SK-N-SH (cell line): ENCODE data around the gene PDK4. TPM values are rescaled to one million over a fixed set of nuclear protein-coding genes. Genes with fewer than 3 reads are reported as not detected.

ENCODE experiments used
- CTCF ChIA-PET: fragments of 300-600, 350-600 bp; formaldehyde crosslinking; extraction: SDS; loops from one replicate; lab custom pipeline; 2021; lab: Yijun Ruan, JAX
- POLR2A ChIA-PET: fragments of 350-600 bp; sonication (Branson Sonifier 250); formaldehyde crosslinking; extraction: SDS; loops from one replicate; lab custom pipeline; 2020; ENCODE audit warnings: antibody characterized with exemption, inconsistent platforms; lab: Yijun Ruan, JAX
- DNase-seq: peaks from one replicate; pipeline ENCODE4 v3.0.0; 2012
- H2AFZ ChIP-seq: fragments of 200-600 bp; sonication (generic); 2 replicates; pipeline ENCODE4 v1.8.1; 2016; ENCODE audit warnings: antibody characterized with exemption, mild to moderate bottlenecking, low read depth
- H3F3A ChIP-seq: fragments of 200-600 bp; sonication (generic); replicated peaks from 2 replicates; pipeline ENCODE3; 2016; ENCODE audit warnings: antibody characterized with exemption, mild to moderate bottlenecking; ENCODE audit not compliant: insufficient read depth
- H3K27ac ChIP-seq, 2 experiments: fragments of 200-500 bp in 1 of 2; fragments of 200-600 bp in 1 of 2; sonication (Bioruptor generic) in 1 of 2; sonication (generic), shearing (Covaris generic) in 1 of 2; 2 replicates each; pipeline versions ENCODE4 v1.5.1 to v1.6.1; 2014 to 2016; ENCODE audit warnings: low read depth in 2 of 2, inconsistent platforms in 1 of 2, low read length in 1 of 2, mild to moderate bottlenecking in 1 of 2, mixed read lengths in 1 of 2
- H3K27me3 ChIP-seq: fragments of 200-600 bp; sonication (generic), shearing (Covaris generic); 2 replicates; pipeline ENCODE4 v1.6.1; 2016; ENCODE audit warnings: mixed run types; ENCODE audit not compliant: insufficient read depth
- H3K36me3 ChIP-seq, 2 experiments: fragments of 200-500 bp in 1 of 2; fragments of 200-600 bp in 1 of 2; sonication (Bioruptor generic) in 1 of 2; sonication (generic) in 1 of 2; replicated peaks in 1 of 2; 2 replicates each; pipeline versions ENCODE3 to v1.5.1; 2014 to 2016; ENCODE audit warnings: low read length in 1 of 2, mild to moderate bottlenecking in 1 of 2; ENCODE audit not compliant: insufficient read depth in 2 of 2, control insufficient read depth in 1 of 2
- H3K4me1 ChIP-seq, 2 experiments: fragments of 200-500 bp in 1 of 2; fragments of 200-600 bp in 1 of 2; sonication (Bioruptor generic) in 1 of 2; sonication (generic), shearing (Covaris generic) in 1 of 2; 2 replicates each; pipeline versions ENCODE4 v1.5.1 to v1.6.1; 2014 to 2016; ENCODE audit warnings: low read depth in 1 of 2, low read length in 1 of 2, mixed run types in 1 of 2; ENCODE audit not compliant: insufficient read depth in 2 of 2, control insufficient read depth in 1 of 2
- H3K4me2 ChIP-seq: fragments of 200-600 bp; sonication (generic), shearing (Covaris generic); 2 replicates; pipeline ENCODE4 v1.6.1; 2017; ENCODE audit warnings: mixed run types
- H3K4me3 ChIP-seq, 2 experiments: fragments of 200-500 bp in 1 of 2; fragments of 200-600 bp in 1 of 2; sonication (Bioruptor generic) in 1 of 2; sonication (generic), shearing (Covaris generic) in 1 of 2; 2 replicates each; pipeline versions ENCODE4 v1.5.1 to v1.8.1; 2014 to 2016; ENCODE audit warnings: low read depth in 2 of 2, inconsistent platforms in 1 of 2, low read length in 1 of 2, mild to moderate bottlenecking in 1 of 2, mixed read lengths in 1 of 2, moderate library complexity in 1 of 2
- H3K79me2 ChIP-seq: fragments of 200-600 bp; sonication (generic); 2 replicates; pipeline ENCODE4 v1.8.1; 2017; ENCODE audit warnings: mild to moderate bottlenecking; ENCODE audit not compliant: insufficient read depth
- H3K9ac ChIP-seq: fragments of 200-600 bp; sonication (generic); 2 replicates; pipeline ENCODE4 v1.6.1; 2017; ENCODE audit warnings: mixed run types
- H3K9me2 ChIP-seq: fragments of 200-600 bp; sonication (generic); 2 replicates; pipeline ENCODE4 v1.6.1; 2017; ENCODE audit warnings: mixed run types
- H3K9me3 ChIP-seq: fragments of 200-600 bp; sonication (generic); 2 replicates; pipeline ENCODE4 v1.6.1; 2017; ENCODE audit warnings: mixed run types, mild to moderate bottlenecking, moderate library complexity
- H4K20me1 ChIP-seq: fragments of 200-600 bp; sonication (generic); 2 replicates; pipeline ENCODE4 v1.6.1; 2017; ENCODE audit warnings: mild to moderate bottlenecking, mixed run types; ENCODE audit not compliant: insufficient read depth
- EP300 ChIP-seq, 2 experiments: IDR thresholded peaks; 2 replicates each; pipeline versions ENCODE4 v1.4.0 to v1.6.1; 2012; ENCODE audit warnings: borderline replicate concordance in 1 of 2, low read depth in 1 of 2, low read length in 1 of 2
- EZH2phosphoT487 ChIP-seq: fragments of 200-600 bp; sonication (generic); IDR thresholded peaks from 2 replicates; pipeline ENCODE4 v1.6.1; 2017; ENCODE audit warnings: low read depth, mixed run types, mild to moderate bottlenecking, antibody characterized with exemption, moderate library complexity, borderline replicate concordance
- GATA2 ChIP-seq: sonication (generic); formaldehyde crosslinking; IDR thresholded peaks from 2 replicates; pipeline ENCODE4 v1.5.0; 2020; ENCODE audit warnings: mild to moderate bottlenecking, missing genetic modification reagents
- MXI1 ChIP-seq: IDR thresholded peaks from 2 replicates; pipeline ENCODE4 v1.6.1; 2012; ENCODE audit warnings: mild to moderate bottlenecking, low read depth, low read length, improper control_type of control experiment
- REST ChIP-seq: IDR thresholded peaks from 2 replicates; pipeline ENCODE4 v1.6.1; 2012; ENCODE audit warnings: mild to moderate bottlenecking, low read depth, low read length, moderate library complexity
- RXRA ChIP-seq: IDR thresholded peaks from 2 replicates; pipeline ENCODE4 v1.4.0; 2012; ENCODE audit warnings: low read depth, mild to moderate bottlenecking, borderline replicate concordance
- SIN3A ChIP-seq: IDR thresholded peaks from 2 replicates; pipeline ENCODE4 v1.6.1; 2012; ENCODE audit warnings: low read depth, mild to moderate bottlenecking, low read length, moderate library complexity, borderline replicate concordance
- TEAD4 ChIP-seq: IDR thresholded peaks from 2 replicates; pipeline ENCODE4 v1.4.0; 2012; ENCODE audit warnings: mild to moderate bottlenecking, borderline replicate concordance; ENCODE audit not compliant: insufficient read depth
- YY1 ChIP-seq: IDR thresholded peaks from 2 replicates; pipeline ENCODE4 v1.4.0; 2012; ENCODE audit warnings: low read depth, mild to moderate bottlenecking
- WGBS: methylation state at CpG from one replicate; pipeline ENCODE4 v1.1.6; 2017; ENCODE audit warnings: low lambda C conversion rate; 5-methylcytosine and 5-hydroxymethylcytosine counted together
- polyA plus RNA-seq, 3 experiments: library from polyadenylated mRNA; depleted of rRNA; stranded (reverse); fragments of >200 nt; gene quantifications; 2 replicates each; pipeline ENCODE4 v1.2.3, GENCODE V29; 2012
- TF ChIP-seq, protein P1 (sequence below): IDR thresholded peaks from 2 replicates; pipeline ENCODE4 v1.4.0; 2012; ENCODE audit warnings: low read depth, borderline replicate concordance

Gene PDK4
- polyA plus RNA-seq, 1 of the 3 experiments (the other 2 are of a cell fraction), result 0.13 TPM

GRCh38 chr7:95620631-95621030 lies 24.3 kb upstream of the PDK4 start (continued):
- TF ChIP-seq REST (no peak), YY1 (no peak), SIN3A (no peak), GATA2 (CRISPR knock-in tag) (no peak), TEAD4 (no peak), EP300 (IDR thresholded peaks at IDR 0.05; ENCODE audit: borderline replicate concordance in 1 of 2, low read depth in 1 of 2, low read length in 1 of 2) (no peak), MXI1 (no peak)
- TF ChIP-seq, protein P1, sequence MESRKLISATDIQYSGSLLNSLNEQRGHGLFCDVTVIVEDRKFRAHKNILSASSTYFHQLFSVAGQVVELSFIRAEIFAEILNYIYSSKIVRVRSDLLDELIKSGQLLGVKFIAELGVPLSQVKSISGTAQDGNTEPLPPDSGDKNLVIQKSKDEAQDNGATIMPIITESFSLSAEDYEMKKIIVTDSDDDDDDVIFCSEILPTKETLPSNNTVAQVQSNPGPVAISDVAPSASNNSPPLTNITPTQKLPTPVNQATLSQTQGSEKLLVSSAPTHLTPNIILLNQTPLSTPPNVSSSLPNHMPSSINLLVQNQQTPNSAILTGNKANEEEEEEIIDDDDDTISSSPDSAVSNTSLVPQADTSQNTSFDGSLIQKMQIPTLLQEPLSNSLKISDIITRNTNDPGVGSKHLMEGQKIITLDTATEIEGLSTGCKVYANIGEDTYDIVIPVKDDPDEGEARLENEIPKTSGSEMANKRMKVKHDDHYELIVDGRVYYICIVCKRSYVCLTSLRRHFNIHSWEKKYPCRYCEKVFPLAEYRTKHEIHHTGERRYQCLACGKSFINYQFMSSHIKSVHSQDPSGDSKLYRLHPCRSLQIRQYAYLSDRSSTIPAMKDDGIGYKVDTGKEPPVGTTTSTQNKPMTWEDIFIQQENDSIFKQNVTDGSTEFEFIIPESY, result no peak

DNA sequence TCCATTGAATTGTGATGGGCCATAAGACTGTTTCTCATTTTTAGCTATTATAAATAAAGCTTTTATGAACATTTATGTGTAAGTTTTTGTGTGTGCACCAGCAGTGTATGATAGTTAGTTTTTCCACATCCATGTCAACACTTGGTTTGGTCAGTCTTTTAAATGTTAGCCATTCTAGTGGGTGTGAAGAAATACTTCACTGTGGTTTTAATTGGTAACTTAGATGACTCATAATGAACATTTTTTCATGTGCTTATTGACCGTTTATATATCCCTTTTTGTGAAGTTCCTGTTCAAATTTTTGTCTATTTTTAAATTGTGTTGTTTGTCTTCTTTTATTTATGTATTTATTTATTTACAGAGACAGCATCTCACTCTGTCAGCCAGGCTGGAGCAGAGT lies 23.6 kb upstream of the PDK4 start:
- H3K9me2 ChIP-seq, result no peaks in the 10 kb centered on the region
- no peak overlapping the region for H3K9ac ChIP-seq
- no peak for TF ChIP-seq EZH2phosphoT487
- no peak for TF ChIP-seq RXRA
- no peak for TF ChIP-seq TEAD4
- no peak for TF ChIP-seq MXI1
- no peak overlapping the region for H2AFZ ChIP-seq
- H3K27me3 ChIP-seq, result peaks cover 16% of the 10 kb centered on the region; the same call in 1 of the 2 replicates
- no peak for DNase-seq
- H3K4me1 ChIP-seq, result no peaks in the 10 kb centered on the region
- no peak overlapping the region for H3K4me3 ChIP-seq
- POLR2A ChIA-PET, result no interaction called here
- H3K27ac ChIP-seq, result no peak overlapping the region
- H3K36me3 ChIP-seq, result no peaks in the 10 kb centered on the region
- 10% methylated on average over 1 of the region's 1 CpG for WGBS
- H3F3A ChIP-seq, result no peaks in the 10 kb centered on the region
- no peaks in the 10 kb centered on the region for H3K9me3 ChIP-seq
- no peaks in the 10 kb centered on the region for H3K79me2 ChIP-seq
- CTCF ChIA-PET, result no interaction called here
- no peaks in the 10 kb centered on the region for H4K20me1 ChIP-seq
- no peak overlapping the region for H3K4me2 ChIP-seq
